Esophagus (tissue), 2 donors: ENCODE results near the gene ARHGAP5. TPM values are rescaled to one million over a fixed set of nuclear protein-coding genes. Genes with fewer than 3 reads are reported as not detected.

Experiments used
- H3K27ac ChIP-seq, 2 donors: one replicate each; pipeline ENCODE4 v1.5.1; 2013; ENCODE audit warnings: low read depth in 2 of 2, mild to moderate bottlenecking in 2 of 2, inconsistent platforms in 1 of 2, low read length in 1 of 2, moderate library complexity in 1 of 2
- H3K27me3 ChIP-seq, 2 donors: one replicate each; pipeline ENCODE4 v1.6.1; 2013; ENCODE audit warnings: low read length in 2 of 2, control low read depth in 1 of 2, mild to moderate bottlenecking in 1 of 2; ENCODE audit not compliant: insufficient read depth in 2 of 2, control insufficient read depth in 1 of 2
- H3K36me3 ChIP-seq, 2 donors: one replicate each; pipeline ENCODE4 v1.6.1; 2013; ENCODE audit warnings: low read length in 1 of 2; ENCODE audit not compliant: control insufficient read depth in 2 of 2, insufficient read depth in 2 of 2
- H3K4me1 ChIP-seq, 2 donors: one replicate each; pipeline ENCODE4 v1.6.1; 2013; ENCODE audit warnings: low read length in 1 of 2; ENCODE audit not compliant: control insufficient read depth in 2 of 2, insufficient read depth in 2 of 2
- H3K4me3 ChIP-seq, 2 donors: one replicate each; pipeline ENCODE4 v1.5.1; 2013; ENCODE audit warnings: low read length in 2 of 2, mild to moderate bottlenecking in 2 of 2, low read depth in 1 of 2, moderate library complexity in 1 of 2
- H3K9me3 ChIP-seq, 2 donors: one replicate each; pipeline ENCODE4 v1.6.1; 2013; ENCODE audit warnings: mild to moderate bottlenecking in 2 of 2, low read depth in 1 of 2, low read length in 1 of 2, moderate library complexity in 1 of 2; ENCODE audit not compliant: control insufficient read depth in 2 of 2, insufficient read depth in 1 of 2
- WGBS, 2 donors: extraction: QIAGEN DNeasy Blood & Tissue Kit; methylation state at CpG; one replicate each; pipeline ENCODE4 v1.1.7; 2013; 5-methylcytosine and 5-hydroxymethylcytosine counted together
- polyA plus RNA-seq, 2 donors: library from polyadenylated mRNA; stranded (reverse); fragments of 200-250 nt; gene quantifications; one replicate each; pipeline ENCODE4 v1.2.3, GENCODE V29; 2013
- donor health status: healthy with polysubstance abuse.
- donor health status: Bipolar disorder and iron deficiency.

Gene ARHGAP5
- polyA plus RNA-seq = 10 to 100 TPM; 22.3 to 32.7 TPM

DNA sequence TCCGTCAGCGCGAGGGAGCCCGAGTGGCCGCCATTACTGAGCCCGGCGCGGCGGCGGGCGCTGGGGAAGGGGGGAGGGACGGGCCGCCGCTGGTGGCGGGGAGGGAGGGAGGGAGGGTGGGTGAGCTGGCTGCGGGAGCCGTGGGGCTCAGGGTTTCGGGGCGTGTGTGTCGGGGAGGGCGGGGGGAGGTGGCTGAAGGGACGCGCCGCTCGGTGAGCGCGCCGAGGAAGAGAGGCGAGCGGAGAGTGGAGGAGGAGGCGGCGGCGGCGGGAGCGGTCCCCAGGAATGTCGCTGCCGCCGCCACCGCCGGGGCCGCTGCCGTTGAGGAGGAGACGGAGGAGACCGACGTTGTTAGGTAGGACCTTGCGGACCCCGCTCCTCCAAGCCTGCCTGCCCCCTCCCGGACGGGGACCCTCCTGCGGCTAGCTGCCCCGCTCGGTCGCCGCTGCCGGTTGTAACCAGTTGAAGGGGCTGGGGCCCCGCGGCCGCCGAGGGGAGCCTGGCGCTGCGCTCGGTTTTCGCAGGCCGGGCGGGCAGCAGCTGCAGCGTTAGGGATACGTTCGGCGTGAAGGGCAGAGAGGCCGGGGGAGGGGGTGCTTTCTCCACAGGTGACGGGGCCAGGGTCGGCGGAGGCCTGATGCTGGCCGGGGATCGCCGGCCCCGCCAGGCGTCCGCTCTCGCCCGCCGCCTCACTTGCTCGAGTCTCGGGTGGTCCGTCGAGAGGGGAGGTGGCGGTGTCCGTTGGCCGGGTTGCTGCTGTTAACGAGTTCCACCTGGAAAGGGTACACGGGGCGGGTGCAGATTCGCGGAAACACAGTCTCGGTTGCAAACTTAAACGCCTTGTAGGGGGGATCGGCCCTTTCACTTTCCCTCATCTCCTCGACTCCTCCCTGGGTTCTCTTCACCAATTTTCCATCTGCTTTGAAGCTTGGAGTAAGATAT lies at the start of gene ARHGAP5:
Gene ARHGAP5 (plus strand): TSS at position 224 of the 942 bp plus-strand sequence. CDS start 13,366 bp downstream, outside the sequence.
- H3K9me3 ChIP-seq = no peaks in the 10 kb centered on the region
- peak within 1 kb of the TSS; percentile 99 to 100 for H3K27ac ChIP-seq
- H3K36me3 ChIP-seq = no peaks in the 10 kb centered on the region
- H3K27me3 ChIP-seq = no peaks in the 10 kb centered on the region
- peaks cover 0 to 3% of the 10 kb centered on the region in 2 donors for H3K4me1 ChIP-seq
- peak within 1 kb of the TSS; percentile 81 to 89 for H3K4me3 ChIP-seq
- WGBS, 2 donors = 0 to 1% methylated on average over 45 to 98 of the region's 98 CpGs

DNA sequence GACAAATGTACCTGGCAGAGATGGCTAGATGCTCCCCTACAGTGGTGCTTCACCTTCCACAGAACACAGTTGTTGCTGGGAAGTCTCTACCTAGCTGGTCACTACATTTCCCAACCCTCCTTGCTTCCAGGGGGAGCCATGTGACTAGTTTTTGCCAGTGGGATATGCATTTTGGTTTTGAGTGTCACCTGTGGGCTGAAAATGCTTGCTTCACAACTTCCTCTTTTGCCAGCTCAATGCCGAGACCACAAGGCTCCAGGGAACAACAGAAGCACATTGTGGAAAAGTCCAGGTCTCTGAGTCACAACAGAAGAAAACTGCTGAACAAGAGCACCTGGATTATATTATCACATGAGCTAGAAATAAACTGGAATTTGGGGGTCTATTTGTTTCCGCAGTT lies 48.5 kb upstream of the ARHGAP5 start:
- Histone ChIP-seq H3K27ac (no peak overlapping the region), H3K4me3 (no peak overlapping the region)
- WGBS, 2 donors = 45 to 69% methylated on average over 2 of the region's 2 CpGs

GRCh38 chr14:32033543-32033942 lies 43.6 kb upstream of the ARHGAP5 start:
- Histone ChIP-seq H3K4me3 (no peak overlapping the region), H3K9me3 (no peaks in the 10 kb centered on the region), H3K27me3 (no peaks in the 10 kb centered on the region), H3K36me3 (no peaks in the 10 kb centered on the region), H3K27ac (no peak overlapping the region), H3K4me1 (no peaks in the 10 kb centered on the region)
- WGBS, 2 donors = 74 to 79% methylated on average over 2 of the region's 2 CpGs

More for the DNA sequence above, 48.5 kb upstream of the ARHGAP5 start:
- Histone ChIP-seq H3K27me3 (no peaks in the 10 kb centered on the region), H3K9me3 (no peaks in the 10 kb centered on the region), H3K4me1 (no peaks in the 10 kb centered on the region), H3K36me3 (no peaks in the 10 kb centered on the region)

GRCh38 chr14:32038876-32039275 lies 38.2 kb upstream of the ARHGAP5 start:
- Histone ChIP-seq H3K27me3 (no peaks in the 10 kb centered on the region), H3K27ac (no peak overlapping the region), H3K4me1 (no peaks in the 10 kb centered on the region), H3K4me3 (no peak overlapping the region), H3K36me3 (no peaks in the 10 kb centered on the region), H3K9me3 (no peaks in the 10 kb centered on the region)
- 0 to 3% methylated on average over 1 of the region's 1 CpG for WGBS, 2 donors

DNA sequence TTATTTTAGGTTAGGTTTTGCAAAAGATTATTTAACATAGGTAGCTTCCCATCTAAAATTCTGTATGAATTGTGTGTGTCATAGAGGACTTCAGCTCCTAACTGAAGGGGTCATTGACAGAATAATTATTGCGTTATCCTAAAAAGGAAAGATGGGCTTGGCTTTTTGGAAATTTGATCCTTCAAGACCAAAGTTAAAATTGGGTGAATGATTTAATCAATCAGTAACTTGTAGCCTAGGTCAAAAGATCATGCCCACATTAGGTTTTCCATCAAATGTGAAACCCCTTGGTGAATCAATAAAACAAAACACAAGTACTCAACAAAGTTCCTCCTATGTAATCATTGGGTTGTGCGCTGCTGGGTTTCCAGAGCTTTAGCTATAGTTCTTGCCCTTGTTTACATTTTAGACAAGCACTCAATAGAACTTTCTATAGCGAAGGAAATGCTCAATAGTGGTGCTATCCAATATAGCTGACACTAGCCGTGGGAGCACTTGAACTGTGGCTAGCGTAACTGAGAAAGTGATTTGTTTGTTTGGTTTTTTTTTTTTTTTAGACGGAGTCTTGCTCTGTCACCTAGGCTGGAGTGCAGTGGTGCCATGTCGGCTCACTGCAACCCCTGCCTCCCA lies 37.6 kb upstream of the ARHGAP5 start:
- H3K27ac ChIP-seq = no peak overlapping the region
- H3K4me1 ChIP-seq = no peaks in the 10 kb centered on the region
- no peaks in the 10 kb centered on the region for H3K36me3 ChIP-seq
- no peak overlapping the region for H3K4me3 ChIP-seq
- H3K9me3 ChIP-seq = no peaks in the 10 kb centered on the region
- WGBS, 2 donors = 79 to 81% methylated on average over 7 of the region's 7 CpGs
- H3K27me3 ChIP-seq = no peaks in the 10 kb centered on the region

DNA sequence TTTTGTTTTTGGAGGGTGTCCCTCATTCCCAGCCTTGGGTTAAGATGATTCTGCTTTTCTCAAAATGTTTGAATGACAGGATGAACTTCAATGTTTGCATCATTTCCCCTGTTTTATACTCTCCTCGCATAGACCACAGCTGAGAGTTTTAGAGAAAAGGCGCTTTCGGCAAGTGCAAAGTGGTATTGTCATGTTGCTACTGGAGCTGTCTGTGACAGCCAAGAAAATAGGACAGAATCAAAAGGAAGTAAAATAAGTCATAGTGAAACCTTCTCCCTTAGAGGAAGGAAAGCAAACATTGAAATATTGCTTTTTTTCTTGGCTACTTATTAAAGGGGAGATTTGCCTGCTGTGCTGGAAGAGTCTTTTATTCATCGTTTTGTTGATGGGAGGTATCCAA lies 33.5 kb upstream of the ARHGAP5 start:
- Histone ChIP-seq H3K27ac (no peak overlapping the region), H3K9me3 (no peaks in the 10 kb centered on the region), H3K4me1 (no peaks in the 10 kb centered on the region), H3K4me3 (no peak overlapping the region), H3K36me3 (no peaks in the 10 kb centered on the region), H3K27me3 (no peaks in the 10 kb centered on the region)
- WGBS, 2 donors = 39 to 41% methylated on average over 4 of the region's 4 CpGs

DNA sequence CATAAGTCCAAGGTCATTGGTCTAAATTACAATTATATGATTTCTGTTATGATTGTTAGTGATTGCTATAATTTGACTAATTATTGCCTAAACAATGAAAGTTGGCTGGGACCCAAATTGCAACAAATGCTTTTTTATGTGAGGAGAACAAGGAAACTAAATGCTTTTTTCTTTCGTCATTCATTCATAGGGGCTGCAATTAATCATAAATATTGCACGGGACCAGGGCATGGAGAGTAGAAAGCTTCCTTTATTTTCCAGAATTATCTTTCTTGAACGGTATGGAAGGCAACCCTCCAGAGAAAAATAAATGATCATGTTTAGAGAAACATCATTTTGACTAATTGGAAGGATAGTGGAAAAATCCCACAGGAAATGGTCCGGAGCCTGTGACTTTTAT lies 32.6 kb upstream of the ARHGAP5 start:
- no peaks in the 10 kb centered on the region for H3K9me3 ChIP-seq
- WGBS, 2 donors = 43 to 50% methylated on average over 4 of the region's 4 CpGs
- H3K36me3 ChIP-seq = no peaks in the 10 kb centered on the region
- H3K27ac ChIP-seq = no peak overlapping the region
- no peaks in the 10 kb centered on the region for H3K4me1 ChIP-seq
- H3K4me3 ChIP-seq = no peak overlapping the region
- no peaks in the 10 kb centered on the region for H3K27me3 ChIP-seq

DNA sequence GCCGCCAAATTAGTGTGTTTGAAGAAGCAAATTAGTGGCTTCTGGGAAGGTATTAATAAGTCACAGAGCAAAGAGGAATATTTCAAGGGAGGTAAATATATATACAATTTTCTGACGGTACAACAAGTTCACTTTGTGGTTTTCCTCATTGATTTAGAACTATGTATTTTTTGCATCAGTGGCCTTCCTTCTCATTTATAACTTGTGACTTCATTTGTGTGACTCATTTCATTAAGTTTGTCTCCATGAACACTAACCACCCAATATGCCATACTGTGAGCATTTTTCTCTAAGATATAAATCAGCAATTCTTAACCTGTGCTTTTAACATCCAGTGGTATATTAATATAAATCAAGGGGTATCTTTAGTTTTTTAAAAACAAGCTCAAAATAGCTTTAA lies 29.3 kb upstream of the ARHGAP5 start:
- no peaks in the 10 kb centered on the region for H3K27me3 ChIP-seq
- no peaks in the 10 kb centered on the region for H3K4me1 ChIP-seq
- no peaks in the 10 kb centered on the region for H3K36me3 ChIP-seq
- H3K27ac ChIP-seq = no peak overlapping the region
- WGBS, 2 donors = 77 to 80% methylated on average over 2 of the region's 2 CpGs
- H3K4me3 ChIP-seq = no peak overlapping the region
- H3K9me3 ChIP-seq = no peaks in the 10 kb centered on the region

DNA sequence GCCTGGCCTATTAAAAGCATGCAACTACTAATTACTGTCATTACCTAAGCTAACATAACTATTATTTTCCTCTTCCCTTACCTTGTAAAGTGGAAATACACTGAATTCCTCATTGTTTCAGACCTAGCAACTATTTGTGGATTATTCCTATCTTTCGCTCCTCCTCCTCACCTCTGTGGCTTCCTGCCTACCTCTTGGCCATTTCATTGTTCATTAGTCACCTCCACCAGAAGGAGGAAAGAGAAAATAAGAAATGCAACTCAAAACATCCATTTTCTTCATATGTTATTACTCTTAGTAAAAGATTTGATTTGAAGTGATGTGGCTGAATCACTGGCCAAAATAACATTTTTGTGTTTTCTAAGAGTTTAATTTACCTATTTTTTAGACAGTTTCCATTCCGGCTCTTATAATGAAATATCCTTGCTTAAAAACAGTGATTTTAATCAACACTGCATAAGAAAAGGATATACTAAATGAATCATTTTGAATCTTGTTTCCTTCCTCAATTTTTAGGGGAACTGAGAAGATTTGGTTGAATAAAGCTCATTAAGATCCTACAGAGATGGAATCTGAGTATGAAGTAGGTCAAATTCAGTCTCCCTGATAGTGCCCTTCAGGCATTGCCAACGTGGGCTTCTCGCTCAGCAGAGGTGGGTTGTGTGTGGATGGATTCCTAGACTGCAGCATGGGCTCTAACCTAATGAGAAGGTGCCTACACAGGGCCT lies 27.6 kb upstream of the ARHGAP5 start:
- Histone ChIP-seq H3K36me3 (no peaks in the 10 kb centered on the region), H3K27me3 (no peaks in the 10 kb centered on the region), H3K4me1 (no peaks in the 10 kb centered on the region), H3K4me3 (no peak overlapping the region), H3K9me3 (no peaks in the 10 kb centered on the region), H3K27ac (no peak overlapping the region)
- 70 to 78% methylated on average over 4 of the region's 4 CpGs for WGBS, 2 donors
